ENCODE results near the gene L3HYPDH.

The L3HYPDH gene

DNA sequence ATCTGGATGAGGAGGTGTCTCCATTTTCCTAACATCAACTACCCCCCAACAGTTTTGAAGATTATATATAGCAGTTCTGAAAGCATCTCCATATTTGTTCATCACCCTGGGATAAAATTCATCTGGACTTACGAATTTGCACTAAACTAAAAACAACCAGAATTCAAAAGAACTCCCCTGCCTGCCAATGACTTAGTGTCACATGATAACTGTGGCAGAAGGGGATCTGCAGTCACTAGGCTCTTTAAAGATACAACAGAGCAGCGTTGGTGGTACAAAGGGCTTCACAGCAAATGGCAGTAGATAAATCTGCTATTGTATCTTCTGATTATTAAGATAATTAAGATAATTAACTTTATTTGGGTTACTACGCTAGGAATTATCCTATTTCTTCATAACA is 49.1 kb downstream of the L3HYPDH start:
- Histone ChIP-seq H3K4me2 (ENCODE audit: low read length) (no peak overlapping the region), H3K79me2 (ENCODE audit: control insufficient read depth, low read length) (no peaks in the 10 kb centered on the region), H4K20me1 (ENCODE audit: control insufficient read depth, insufficient read depth, low read depth, low read length) (no peaks in the 10 kb centered on the region), H3K27ac (ENCODE audit: low read depth, low read length) (no peak overlapping the region), H3K4me1 (ENCODE audit: control insufficient read depth, low read length) (no peaks in the 10 kb centered on the region), H3F3A (ENCODE audit: control insufficient read depth, insufficient read depth) (no peaks in the 10 kb centered on the region), H3K9me2 (replicated peaks; ENCODE audit: control insufficient read depth, low read length) (no peaks in the 10 kb centered on the region), H3K27me3 (ENCODE audit: control insufficient read depth, low read length) (no peaks in the 10 kb centered on the region), H3K4me3 (ENCODE audit: low read length) (no peak overlapping the region), H3K36me3 (ENCODE audit: control insufficient read depth, low read length) (no peaks in the 10 kb centered on the region), H3K9me3 (ENCODE audit: control insufficient read depth, insufficient read depth, low read length) (no peaks in the 10 kb centered on the region)
- TF ChIP-seq, protein P1, sequence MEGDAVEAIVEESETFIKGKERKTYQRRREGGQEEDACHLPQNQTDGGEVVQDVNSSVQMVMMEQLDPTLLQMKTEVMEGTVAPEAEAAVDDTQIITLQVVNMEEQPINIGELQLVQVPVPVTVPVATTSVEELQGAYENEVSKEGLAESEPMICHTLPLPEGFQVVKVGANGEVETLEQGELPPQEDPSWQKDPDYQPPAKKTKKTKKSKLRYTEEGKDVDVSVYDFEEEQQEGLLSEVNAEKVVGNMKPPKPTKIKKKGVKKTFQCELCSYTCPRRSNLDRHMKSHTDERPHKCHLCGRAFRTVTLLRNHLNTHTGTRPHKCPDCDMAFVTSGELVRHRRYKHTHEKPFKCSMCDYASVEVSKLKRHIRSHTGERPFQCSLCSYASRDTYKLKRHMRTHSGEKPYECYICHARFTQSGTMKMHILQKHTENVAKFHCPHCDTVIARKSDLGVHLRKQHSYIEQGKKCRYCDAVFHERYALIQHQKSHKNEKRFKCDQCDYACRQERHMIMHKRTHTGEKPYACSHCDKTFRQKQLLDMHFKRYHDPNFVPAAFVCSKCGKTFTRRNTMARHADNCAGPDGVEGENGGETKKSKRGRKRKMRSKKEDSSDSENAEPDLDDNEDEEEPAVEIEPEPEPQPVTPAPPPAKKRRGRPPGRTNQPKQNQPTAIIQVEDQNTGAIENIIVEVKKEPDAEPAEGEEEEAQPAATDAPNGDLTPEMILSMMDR (IDR thresholded peaks at IDR 0.05; ENCODE audit: low read depth, low read length, poor library complexity, severe bottlenecking): no peak
- TF ChIP-seq EZH2phosphoT487 (IDR thresholded peaks at IDR 0.05; ENCODE audit: borderline replicate concordance, low read length): no peak

DNA sequence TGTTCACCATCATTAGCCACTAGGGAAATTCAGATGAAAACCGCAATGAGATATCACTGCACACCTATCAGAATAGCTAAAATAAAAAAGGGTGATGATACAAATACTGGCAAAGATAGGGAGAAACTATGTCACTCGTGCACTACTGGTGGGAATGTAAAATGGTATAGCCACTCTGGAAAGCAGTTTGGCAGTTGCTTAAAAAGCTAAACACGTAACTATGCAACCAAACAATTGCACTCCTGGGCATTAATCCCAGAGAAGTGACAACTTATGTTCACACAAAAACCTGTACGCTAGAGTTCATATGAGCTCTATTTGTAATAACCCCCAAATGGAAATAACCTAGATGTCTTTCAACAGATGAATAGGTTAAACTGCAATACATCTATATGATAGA is 54.4 kb downstream of the L3HYPDH start:
- no peaks in the 10 kb centered on the region for H4K20me1 ChIP-seq (ENCODE audit: control insufficient read depth, insufficient read depth, low read depth, low read length)
- H3K9me2 ChIP-seq (replicated peaks; ENCODE audit: control insufficient read depth, low read length): no peaks in the 10 kb centered on the region
- H3K4me2 ChIP-seq (ENCODE audit: low read length): no peak overlapping the region
- H3K4me1 ChIP-seq (ENCODE audit: control insufficient read depth, low read length): peaks cover 18% of the 10 kb centered on the region
- H3K9me3 ChIP-seq (ENCODE audit: control insufficient read depth, insufficient read depth, low read length): no peaks in the 10 kb centered on the region
- no peaks in the 10 kb centered on the region for H3K36me3 ChIP-seq (ENCODE audit: control insufficient read depth, low read length)
- H3K27me3 ChIP-seq (ENCODE audit: control insufficient read depth, low read length): no peaks in the 10 kb centered on the region
- TF ChIP-seq, protein P1 (IDR thresholded peaks at IDR 0.05; ENCODE audit: low read depth, low read length, poor library complexity, severe bottlenecking): no peak
- TF ChIP-seq EZH2phosphoT487 (IDR thresholded peaks at IDR 0.05; ENCODE audit: borderline replicate concordance, low read length): no peak
- no peak overlapping the region for H3K4me3 ChIP-seq (ENCODE audit: low read length)
- no peaks in the 10 kb centered on the region for H3K79me2 ChIP-seq (ENCODE audit: control insufficient read depth, low read length)
- no peak overlapping the region for H3K27ac ChIP-seq (ENCODE audit: low read depth, low read length)
- no peaks in the 10 kb centered on the region for H3F3A ChIP-seq (ENCODE audit: control insufficient read depth, insufficient read depth)

DNA sequence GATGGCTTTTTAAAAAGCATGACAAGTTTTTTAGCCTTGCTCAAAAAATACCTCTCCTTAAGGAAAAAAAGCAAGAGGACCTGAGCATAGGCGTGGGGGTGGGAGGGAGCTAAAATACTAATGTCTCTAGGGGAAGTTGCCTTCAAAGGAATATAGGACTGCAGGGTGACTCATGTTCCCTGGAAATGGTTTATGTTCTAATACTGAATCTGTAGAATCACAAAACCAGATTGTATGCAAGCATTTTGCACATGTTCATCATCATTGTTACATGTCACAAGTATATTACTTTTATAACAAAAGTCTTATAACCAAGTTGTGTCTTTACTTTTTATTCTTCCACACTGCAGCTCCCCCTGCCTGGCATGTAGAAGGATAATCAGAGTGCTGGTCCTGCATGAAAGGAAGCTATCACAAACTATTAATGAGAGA is 55.6 kb downstream of the L3HYPDH start:
- TF ChIP-seq, protein P1 (IDR thresholded peaks at IDR 0.05; ENCODE audit: low read depth, low read length, poor library complexity, severe bottlenecking): no peak
- no peak for TF ChIP-seq EZH2phosphoT487 (IDR thresholded peaks at IDR 0.05; ENCODE audit: borderline replicate concordance, low read length)
- H3K4me2 ChIP-seq (ENCODE audit: low read length): no peak overlapping the region
- no peak overlapping the region for H3K27ac ChIP-seq (ENCODE audit: low read depth, low read length)
- no peaks in the 10 kb centered on the region for H3K36me3 ChIP-seq (ENCODE audit: control insufficient read depth, low read length)
- no peak overlapping the region for H3K4me3 ChIP-seq (ENCODE audit: low read length)
- H4K20me1 ChIP-seq (ENCODE audit: control insufficient read depth, insufficient read depth, low read depth, low read length): no peaks in the 10 kb centered on the region
- peaks cover 18% of the 10 kb centered on the region for H3K4me1 ChIP-seq (ENCODE audit: control insufficient read depth, low read length)
- H3K9me3 ChIP-seq (ENCODE audit: control insufficient read depth, insufficient read depth, low read length): no peaks in the 10 kb centered on the region
- no peaks in the 10 kb centered on the region for H3K79me2 ChIP-seq (ENCODE audit: control insufficient read depth, low read length)
- no peaks in the 10 kb centered on the region for H3F3A ChIP-seq (ENCODE audit: control insufficient read depth, insufficient read depth)
- H3K27me3 ChIP-seq (ENCODE audit: control insufficient read depth, low read length): no peaks in the 10 kb centered on the region
- no peaks in the 10 kb centered on the region for H3K9me2 ChIP-seq (replicated peaks; ENCODE audit: control insufficient read depth, low read length)
